Endothelial cell of umbilical vein (primary cell): ENCODE data around the gene MBD3.

ENCODE experiments used
- EZH2 ChIP-seq: IDR thresholded peaks from 2 replicates; pipeline ENCODE4 v1.6.1; 2012; ENCODE audit warnings: borderline replicate concordance, low read depth, mild to moderate bottlenecking, moderate library complexity, low read length, inconsistent platforms; ENCODE audit not compliant: severe bottlenecking
- JUN ChIP-seq: IDR thresholded peaks from 2 replicates; pipeline ENCODE4 v1.6.1; 2011; ENCODE audit warnings: borderline replicate concordance, low read depth; ENCODE audit not compliant: insufficient read length, insufficient read depth
- POLR2A ChIP-seq: IDR thresholded peaks from 2 replicates; pipeline ENCODE4 v1.6.1; 2012; ENCODE audit warnings: low read depth, mild to moderate bottlenecking, control low read depth, low read length
- POLR2AphosphoS5 ChIP-seq: IDR thresholded peaks from 2 replicates; pipeline ENCODE4 v1.6.1; 2012; ENCODE audit warnings: low read depth, mild to moderate bottlenecking, control low read depth, low read length, moderate library complexity; ENCODE audit not compliant: insufficient read depth
- TF ChIP-seq, protein P1 (sequence below), 2 donors: IDR thresholded peaks; 1 replicate in 1 of 2; 2 replicates in 1 of 2; pipeline ENCODE4 v1.5.1; 2011; ENCODE audit warnings: low read length in 2 of 2, mild to moderate bottlenecking in 2 of 2, moderate library complexity in 2 of 2, control low read depth in 1 of 2, inconsistent platforms in 1 of 2, low read depth in 1 of 2; ENCODE audit not compliant: insufficient read depth in 1 of 2; ENCODE audit errors: extremely low read depth in 1 of 2

DNA sequence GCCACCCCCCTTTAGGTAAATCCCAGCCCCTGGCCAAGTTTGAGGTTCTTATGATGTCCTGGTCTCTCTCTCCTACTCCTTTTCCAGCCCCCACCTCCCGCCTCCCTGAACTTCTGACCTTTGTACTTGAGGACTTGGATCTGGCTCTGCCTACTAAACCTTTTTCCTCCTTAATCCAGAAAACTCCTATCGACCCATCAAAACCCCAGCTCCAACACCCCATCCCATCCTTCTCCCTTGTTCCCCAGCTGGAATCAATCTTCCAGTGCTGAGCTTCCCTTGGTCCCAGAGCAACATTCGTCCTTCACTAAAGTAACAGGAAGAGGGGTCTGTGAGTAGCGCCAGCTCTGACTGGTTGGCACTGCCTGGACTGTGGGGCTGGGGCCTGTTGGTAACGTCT, 29.9 kb upstream of the MBD3 start:
- TF ChIP-seq POLR2AphosphoS5 (no peak), POLR2A (no peak), EZH2 (no peak), JUN (no peak)
- TF ChIP-seq, protein P1, sequence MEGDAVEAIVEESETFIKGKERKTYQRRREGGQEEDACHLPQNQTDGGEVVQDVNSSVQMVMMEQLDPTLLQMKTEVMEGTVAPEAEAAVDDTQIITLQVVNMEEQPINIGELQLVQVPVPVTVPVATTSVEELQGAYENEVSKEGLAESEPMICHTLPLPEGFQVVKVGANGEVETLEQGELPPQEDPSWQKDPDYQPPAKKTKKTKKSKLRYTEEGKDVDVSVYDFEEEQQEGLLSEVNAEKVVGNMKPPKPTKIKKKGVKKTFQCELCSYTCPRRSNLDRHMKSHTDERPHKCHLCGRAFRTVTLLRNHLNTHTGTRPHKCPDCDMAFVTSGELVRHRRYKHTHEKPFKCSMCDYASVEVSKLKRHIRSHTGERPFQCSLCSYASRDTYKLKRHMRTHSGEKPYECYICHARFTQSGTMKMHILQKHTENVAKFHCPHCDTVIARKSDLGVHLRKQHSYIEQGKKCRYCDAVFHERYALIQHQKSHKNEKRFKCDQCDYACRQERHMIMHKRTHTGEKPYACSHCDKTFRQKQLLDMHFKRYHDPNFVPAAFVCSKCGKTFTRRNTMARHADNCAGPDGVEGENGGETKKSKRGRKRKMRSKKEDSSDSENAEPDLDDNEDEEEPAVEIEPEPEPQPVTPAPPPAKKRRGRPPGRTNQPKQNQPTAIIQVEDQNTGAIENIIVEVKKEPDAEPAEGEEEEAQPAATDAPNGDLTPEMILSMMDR (IDR thresholded peaks at IDR 0.05; ENCODE audit: extremely low read depth in 1 of 2, insufficient read depth in 1 of 2, low read depth in 1 of 2, low read length in 2 of 2): no peak
